ENCODE results near the gene PRSS36. TPM values are rescaled to one million over a fixed set of nuclear protein-coding genes. Genes with fewer than 3 reads are reported as not detected.
A peak's percentile ranks its signal among the peaks of the same experiment; 100 is the strongest.

The PRSS36 gene
- total and polyA plus RNA-seq, 9 of the 15 experiments (the other 6 are each of a cell fraction or from before 2014, with no cell fraction given), result 0.09 to 1.2 (median 0.54) TPM; not detected in 2

GRCh38 chr16:31128711-31129567 is 20.9 kb downstream of the PRSS36 start (continued):
- no peak for TF ChIP-seq CHD7 (IDR thresholded peaks at IDR 0.05; ENCODE audit: low read depth, low read length)
- no peak for TF ChIP-seq NFYB (IDR thresholded peaks at IDR 0.05; ENCODE audit: extremely low read depth, insufficient read length)
- TF ChIP-seq SMAD4 (CRISPR knock-in tag; conservative IDR thresholded peaks at IDR 0.05), result peak; percentile 80
- TF ChIP-seq MYBL2 (IDR thresholded peaks at IDR 0.05; ENCODE audit: low read depth), result no peak
- TF ChIP-seq MYBL2 (CRISPR knock-in tag; IDR thresholded peaks at IDR 0.05; ENCODE audit: borderline replicate concordance), result no peak
- TF ChIP-seq PTBP1 (IDR thresholded peaks at IDR 0.05; ENCODE audit: low read depth, low read length), result no peak
- no peak for TF ChIP-seq CBFB (CRISPR knock-in tag; IDR thresholded peaks at IDR 0.05)
- no peak for TF ChIP-seq ELF4 (CRISPR knock-in tag; IDR thresholded peaks at IDR 0.05)
- no peak for TF ChIP-seq ARNT (IDR thresholded peaks at IDR 0.05)
- no peak for TF ChIP-seq GABPB2 (CRISPR knock-in tag; conservative IDR thresholded peaks at IDR 0.05)
- no peak for TF ChIP-seq CREB1 (IDR thresholded peaks at IDR 0.05)
- TF ChIP-seq CREB1 (CRISPR knock-in tag; IDR thresholded peaks at IDR 0.05), result no peak
- TF ChIP-seq TAF7 (tag; IDR thresholded peaks at IDR 0.05), result no peak
- TF ChIP-seq FOXP1 (CRISPR knock-in tag; IDR thresholded peaks at IDR 0.05), result no peak
- TF ChIP-seq SAFB (IDR thresholded peaks at IDR 0.05; ENCODE audit: borderline replicate concordance, low read depth, low read length), result no peak
- no peak for TF ChIP-seq ATF4 (CRISPR knock-in tag; IDR thresholded peaks at IDR 0.05)

Measured in K562 (cell line).